ENCODE data around the gene HSF2.
"Not testable (repeated sequence)": the region's sequence is repeated elsewhere in the genome, so short reads cannot be mapped to it uniquely, and the experiment has no call there.

The HSF2 gene

GRCh38 chr6:122400462-122401089 is 1.1 kb downstream of the HSF2 start:
- no peak for ATAC-seq

- ATAC-seq = no peak
Observed at GRCh38 chr6:122401104-122401503, 1.7 kb downstream of the HSF2 start.

GRCh38 chr6:122404444-122404843 is 5.0 kb downstream of the HSF2 start:
- no peak for ATAC-seq

- ATAC-seq = no peak
Observed at GRCh38 chr6:122405417-122405816, 6.0 kb downstream of the HSF2 start.

- no peak for ATAC-seq
Observed at GRCh38 chr6:122406187-122406586, 6.7 kb downstream of the HSF2 start.

- no peak for ATAC-seq
Observed at GRCh38 chr6:122407712-122408111, 8.3 kb downstream of the HSF2 start.

GRCh38 chr6:122408240-122408639 is 8.8 kb downstream of the HSF2 start:
- no peak for ATAC-seq

- peak in 1 of 2 donors; percentile 48 for ATAC-seq
Observed at GRCh38 chr6:122408702-122409458, 9.4 kb downstream of the HSF2 start.

- ATAC-seq = no peak
Observed at GRCh38 chr6:122412001-122412400, 12.5 kb downstream of the HSF2 start.

- no peak for ATAC-seq
Observed at GRCh38 chr6:122416825-122417224, 17.4 kb downstream of the HSF2 start.

GRCh38 chr6:122422003-122422402 is 22.6 kb downstream of the HSF2 start:
- ATAC-seq = no peak

GRCh38 chr6:122422614-122423267 is 23.3 kb downstream of the HSF2 start:
- ATAC-seq = no peak

GRCh38 chr6:122423734-122424133 is 24.3 kb downstream of the HSF2 start:
- ATAC-seq = no peak

GRCh38 chr6:122426597-122426996 is 27.1 kb downstream of the HSF2 start:
- ATAC-seq = no peak

GRCh38 chr6:122428781-122429180 is 29.3 kb downstream of the HSF2 start:
- ATAC-seq = no peak

GRCh38 chr6:122429323-122429722 is 29.9 kb downstream of the HSF2 start:
- ATAC-seq = no peak

- no peak for ATAC-seq
Observed at GRCh38 chr6:122431780-122432179, 32.3 kb downstream of the HSF2 start.

GRCh38 chr6:122432816-122433215 is 33.4 kb downstream of the HSF2 start:
- peak; percentile 63 to 68 for ATAC-seq

GRCh38 chr6:122438975-122439374 is 39.5 kb downstream of the HSF2 start:
- ATAC-seq = no peak

- no peak for ATAC-seq
Observed at GRCh38 chr6:122445274-122445673, 45.8 kb downstream of the HSF2 start.

GRCh38 chr6:122449069-122449468 is 49.6 kb downstream of the HSF2 start:
- no peak for ATAC-seq

GRCh38 chr6:122452509-122452908 is 53.1 kb downstream of the HSF2 start:
- ATAC-seq = no peak

GRCh38 chr6:122454673-122455072 is 55.2 kb downstream of the HSF2 start:
- no peak for ATAC-seq

GRCh38 chr6:122455116-122455515 is 55.7 kb downstream of the HSF2 start:
- not testable (repeated sequence) for ATAC-seq

Data from activated CD4-positive, CD25-positive, alpha-beta regulatory T cell treated with anti-CD3 and anti-CD28 coated beads, Interleukin-2, amount 50 U/mL, for 24 hours (primary cell).